Endothelial cell (in vitro differentiated cells): ENCODE measurements around the gene OR4C15. TPM values are rescaled to one million over a fixed set of nuclear protein-coding genes. Genes with fewer than 3 reads are reported as not detected.

Source experiments
- DNase-seq: peaks from one replicate; pipeline ENCODE4 v3.0.0; 2021; ENCODE audit warnings: low spot score
- H3K27ac Mint-ChIP-seq: one replicate; pipeline ENCODE4 v1.8.0; 2021; ENCODE audit warnings: mixed read lengths, inconsistent platforms; ENCODE audit not compliant: unreplicated experiment
- H3K27me3 Mint-ChIP-seq: one replicate; pipeline ENCODE4 v1.8.0; 2021; ENCODE audit warnings: mild to moderate bottlenecking, moderate library complexity, mixed read lengths, inconsistent platforms; ENCODE audit not compliant: unreplicated experiment
- H3K36me3 Mint-ChIP-seq: one replicate; pipeline ENCODE4 v1.8.0; 2021; ENCODE audit warnings: mild to moderate bottlenecking, low read depth, mixed read lengths, inconsistent platforms; ENCODE audit not compliant: unreplicated experiment
- H3K4me1 Mint-ChIP-seq: one replicate; pipeline ENCODE4 v1.8.0; 2021; ENCODE audit warnings: mild to moderate bottlenecking, mixed read lengths, inconsistent platforms; ENCODE audit not compliant: unreplicated experiment
- H3K4me3 Mint-ChIP-seq: one replicate; pipeline ENCODE4 v1.8.0; 2021; ENCODE audit warnings: mild to moderate bottlenecking, mixed read lengths, inconsistent platforms; ENCODE audit not compliant: unreplicated experiment
- H3K9me3 Mint-ChIP-seq: one replicate; pipeline ENCODE4 v1.8.0; 2021; ENCODE audit warnings: mixed read lengths, inconsistent platforms; ENCODE audit not compliant: unreplicated experiment
- long read RNA-seq: library from polyadenylated mRNA; unstranded; transcript quantifications from one replicate; pipeline ENCODE4 v2.0.0, GENCODE V29; 2020; ENCODE audit not compliant: unreplicated experiment
- total RNA-seq: library from RNA; stranded (reverse); fragmentation: NEBNext Ultra II Directional; extraction: Animal tissue kit (Norgen Biotek cat#: 25700); gene quantifications from one replicate; pipeline ENCODE4 v1.2.1, GENCODE V29; 2021; ENCODE audit not compliant: unreplicated experiment
- TF ChIP-seq, protein P1 (sequence below): fragments of 200-600 bp; sonication (generic); IDR thresholded peaks from one replicate; pipeline ENCODE4 v1.5.0; 2021; ENCODE audit warnings: antibody characterized with exemption; ENCODE audit not compliant: unreplicated experiment

The OR4C15 gene
- total RNA-seq: not detected
- long read RNA-seq: 0 reads

GRCh38 chr11:55554169-55554568 is at the start of gene OR4C15:
Gene OR4C15 (plus strand): TSS chr11:55554469. CDS start chr11:55554469, 0 bp downstream.
- Mint-ChIP-seq H3K36me3 (peaks cover 15% of the 10 kb centered on the region), H3K27ac (no peak within 1 kb of the TSS), H3K9me3 (peaks cover 15% of the 10 kb centered on the region), H3K4me3 (no peak within 1 kb of the TSS), H3K27me3 (peaks cover 5% of the 10 kb centered on the region), H3K4me1 (no peaks in the 10 kb centered on the region)
- DNase-seq: no peak
- TF ChIP-seq, protein P1, sequence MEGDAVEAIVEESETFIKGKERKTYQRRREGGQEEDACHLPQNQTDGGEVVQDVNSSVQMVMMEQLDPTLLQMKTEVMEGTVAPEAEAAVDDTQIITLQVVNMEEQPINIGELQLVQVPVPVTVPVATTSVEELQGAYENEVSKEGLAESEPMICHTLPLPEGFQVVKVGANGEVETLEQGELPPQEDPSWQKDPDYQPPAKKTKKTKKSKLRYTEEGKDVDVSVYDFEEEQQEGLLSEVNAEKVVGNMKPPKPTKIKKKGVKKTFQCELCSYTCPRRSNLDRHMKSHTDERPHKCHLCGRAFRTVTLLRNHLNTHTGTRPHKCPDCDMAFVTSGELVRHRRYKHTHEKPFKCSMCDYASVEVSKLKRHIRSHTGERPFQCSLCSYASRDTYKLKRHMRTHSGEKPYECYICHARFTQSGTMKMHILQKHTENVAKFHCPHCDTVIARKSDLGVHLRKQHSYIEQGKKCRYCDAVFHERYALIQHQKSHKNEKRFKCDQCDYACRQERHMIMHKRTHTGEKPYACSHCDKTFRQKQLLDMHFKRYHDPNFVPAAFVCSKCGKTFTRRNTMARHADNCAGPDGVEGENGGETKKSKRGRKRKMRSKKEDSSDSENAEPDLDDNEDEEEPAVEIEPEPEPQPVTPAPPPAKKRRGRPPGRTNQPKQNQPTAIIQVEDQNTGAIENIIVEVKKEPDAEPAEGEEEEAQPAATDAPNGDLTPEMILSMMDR: no peak

DNA sequence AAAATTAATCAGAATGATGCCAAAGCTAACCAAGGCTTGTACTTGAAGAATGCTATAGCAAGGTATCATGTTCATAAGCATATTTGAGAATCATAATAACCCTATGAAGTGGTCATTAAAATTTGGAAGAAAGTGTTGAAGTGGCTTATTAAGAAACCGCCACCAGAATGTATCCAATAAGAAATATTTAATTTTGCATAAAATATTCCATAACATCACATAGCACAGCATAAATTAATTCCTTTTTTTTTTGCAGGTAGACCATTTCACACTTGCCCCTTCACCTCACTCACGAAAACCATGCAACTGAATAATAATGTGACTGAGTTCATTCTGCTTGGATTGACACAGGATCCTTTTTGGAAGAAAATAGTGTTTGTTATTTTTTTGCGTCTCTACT is 17.6 kb downstream of the OR4C15 start, which contains the start of gene OR4C16:
Gene OR4C16, plus strand, starts transcription at position 301 of the 400 bp plus-strand sequence. Its CDS starts 0 bp downstream, at position 301.
- Mint-ChIP-seq H3K9me3 (peaks cover 20% of the 10 kb centered on the region), H3K36me3 (no peaks in the 10 kb centered on the region)

DNA sequence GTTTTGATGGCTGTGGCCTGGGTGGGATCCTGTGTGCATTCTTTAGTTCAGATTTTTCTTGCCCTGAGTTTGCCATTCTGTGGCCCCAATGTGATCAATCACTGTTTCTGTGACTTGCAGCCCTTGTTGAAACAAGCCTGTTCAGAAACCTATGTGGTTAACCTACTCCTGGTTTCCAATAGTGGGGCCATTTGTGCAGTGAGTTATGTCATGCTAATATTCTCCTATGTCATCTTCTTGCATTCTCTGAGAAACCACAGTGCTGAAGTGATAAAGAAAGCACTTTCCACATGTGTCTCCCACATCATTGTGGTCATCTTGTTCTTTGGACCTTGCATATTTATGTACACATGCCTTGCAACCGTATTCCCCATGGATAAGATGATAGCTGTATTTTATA is 18.3 kb downstream of the OR4C15 start:
- Mint-ChIP-seq H3K9me3 (peaks cover 24% of the 10 kb centered on the region), H3K36me3 (no peaks in the 10 kb centered on the region), H3K4me1 (no peaks in the 10 kb centered on the region), H3K27ac (no peak overlapping the region), H3K27me3 (peaks cover 4% of the 10 kb centered on the region), H3K4me3 (no peak overlapping the region)
- TF ChIP-seq, protein P1: no peak
- DNase-seq: no peak

More for the DNA sequence above, 17.6 kb downstream of the OR4C15 start, which contains the start of gene OR4C16:
- no peak for DNase-seq
- H3K4me1 Mint-ChIP-seq: no peaks in the 10 kb centered on the region
- no peak within 1 kb of the TSS for H3K4me3 Mint-ChIP-seq
- no peak within 1 kb of the TSS for H3K27ac Mint-ChIP-seq
- H3K27me3 Mint-ChIP-seq: no peaks in the 10 kb centered on the region
- TF ChIP-seq, protein P1: no peak

Other genes starting within 250 kb of the OR4C15 start
- gene OR4A16, start 211.3 kb upstream of the OR4C15 start, total RNA-seq: not detected
- gene OR4A15, start 186.5 kb upstream of the OR4C15 start, total RNA-seq: not detected
- gene OR4C16, start 17.7 kb downstream of the OR4C15 start, total RNA-seq: not detected
- not detected for gene OR4C11, start 53.2 kb downstream of the OR4C15 start, total RNA-seq
- not detected for gene OR4P4, start 80.6 kb downstream of the OR4C15 start, total RNA-seq
- gene OR4S2, start 93.9 kb downstream of the OR4C15 start, total RNA-seq: not detected
- not detected for gene OR4C6, start 107.7 kb downstream of the OR4C15 start, total RNA-seq
- not detected for gene OR5D13, start 219.0 kb downstream of the OR4C15 start, total RNA-seq
- not detected for gene OR5D14, start 241.1 kb downstream of the OR4C15 start, total RNA-seq